HL-60 (cell line): ENCODE results near the gene SMG6.

Experiments used
- CTCF ChIP-seq: IDR thresholded peaks from one replicate; pipeline ENCODE4 v1.5.1; 2011; ENCODE audit warnings: low read length, control low read depth, inconsistent platforms; ENCODE audit not compliant: insufficient read depth
- GABPA ChIP-seq: IDR thresholded peaks from 2 replicates; pipeline ENCODE4 v1.6.1; 2012; ENCODE audit warnings: low read depth
- POLR2AphosphoS5 ChIP-seq: IDR thresholded peaks from 2 replicates; pipeline ENCODE4 v1.6.1; 2012; ENCODE audit warnings: low read depth
- REST ChIP-seq: IDR thresholded peaks from 2 replicates; pipeline ENCODE4 v1.6.1; 2012; ENCODE audit warnings: low read depth; ENCODE audit not compliant: insufficient replicate concordance
- SPI1 ChIP-seq: IDR thresholded peaks from 2 replicates; pipeline ENCODE4 v1.6.1; 2012; ENCODE audit warnings: low read depth, mild to moderate bottlenecking, borderline replicate concordance

- TF ChIP-seq CTCF, result no peak
- TF ChIP-seq POLR2AphosphoS5, result no peak
- TF ChIP-seq GABPA, result no peak
- no peak for TF ChIP-seq SPI1
- TF ChIP-seq REST, result no peak
Observed at GRCh38 chr17:2179615-2180295, 123.8 kb downstream of the SMG6 start.
